H1 (cell line): ENCODE data around the gene KRTAP10-8. TPM values are rescaled to one million over a fixed set of nuclear protein-coding genes. Genes with fewer than 3 reads are reported as not detected.

Source experiments
- CTCF ChIA-PET: fragments of 300-600 bp; sonication (Branson Sonifier 250); formaldehyde crosslinking; loops from one replicate; lab custom pipeline; 2021; ENCODE audit not compliant: partially characterized antibody; lab: Charles Lee
- POLR2A ChIA-PET: fragments of 300-600 bp; sonication (Branson Sonifier 250); formaldehyde crosslinking; loops from one replicate; lab custom pipeline; 2021; ENCODE audit warnings: inconsistent platforms; ENCODE audit not compliant: partially characterized antibody; lab: Charles Lee
- DNase-seq, 2 experiments: peaks; one replicate each; pipeline versions ENCODE4 v3.0.0 to v3.0.0-alpha.2; 2010 to 2022; ENCODE audit warnings: low spot score in 2 of 2, low read depth in 1 of 2, mixed read lengths in 1 of 2
- FAIRE-seq: peaks from 2 replicates; lab custom pipeline; 2011; peaks lifted over from hg19 to GRCh38; lab: Jason Lieb, UNC
- H2AFZ ChIP-seq: 2 replicates; pipeline ENCODE4 v1.8.1; 2012; ENCODE audit warnings: low read length, inconsistent platforms
- H2AK5ac ChIP-seq: 2 replicates; pipeline ENCODE4 v1.6.1; 2013; ENCODE audit warnings: low read depth, low read length
- H2BK120ac ChIP-seq: replicated peaks from 2 replicates; pipeline ENCODE3; 2013; ENCODE audit warnings: low read depth, low read length, inconsistent platforms
- H2BK12ac ChIP-seq: 2 replicates; pipeline ENCODE4 v1.6.1; 2013; ENCODE audit warnings: low read depth, low read length
- H2BK15ac ChIP-seq: 2 replicates; pipeline ENCODE4 v1.6.1; 2013; ENCODE audit warnings: low read length
- H2BK20ac ChIP-seq: 2 replicates; pipeline ENCODE4 v1.6.1; 2013; ENCODE audit warnings: low read length
- H2BK5ac ChIP-seq: 2 replicates; pipeline ENCODE4 v1.6.1; 2013; ENCODE audit warnings: low read depth, low read length
- H3K14ac ChIP-seq: 2 replicates; pipeline ENCODE4 v1.6.1; 2013; ENCODE audit warnings: inconsistent platforms; ENCODE audit not compliant: insufficient read length
- H3K18ac ChIP-seq: 2 replicates; pipeline ENCODE4 v1.6.1; 2013; ENCODE audit warnings: low read length; ENCODE audit errors: extremely low read depth
- H3K23ac ChIP-seq: 2 replicates; pipeline ENCODE4 v1.6.1; 2013; ENCODE audit warnings: inconsistent platforms; ENCODE audit not compliant: insufficient read length
- H3K23me2 ChIP-seq: 2 replicates; pipeline ENCODE4 v1.6.1; 2013; ENCODE audit warnings: low read depth, low read length
- H3K27ac ChIP-seq: 2 replicates; pipeline ENCODE4 v1.6.1; 2011; ENCODE audit warnings: low read depth, low read length, inconsistent platforms
- H3K27me3 ChIP-seq, 4 experiments: replicated peaks in 1 of 4; 1 replicate in 1 of 4; 2 replicates in 3 of 4; pipeline versions ENCODE4 v1.6.1 to v1.8.1; 2011 to 2013; ENCODE audit warnings: low read length in 3 of 4, mild to moderate bottlenecking in 3 of 4, inconsistent platforms in 2 of 4, mixed read lengths in 2 of 4, moderate library complexity in 1 of 4; ENCODE audit not compliant: control insufficient read depth in 3 of 4, insufficient read depth in 3 of 4; ENCODE audit errors: extremely low read depth in 1 of 4
- H3K36me3 ChIP-seq, 4 experiments: 2 replicates each; pipeline versions ENCODE4 v1.6.1 to v1.8.1; 2011 to 2013; ENCODE audit warnings: mild to moderate bottlenecking in 4 of 4, low read length in 3 of 4, moderate library complexity in 2 of 4, control low read depth in 1 of 4, inconsistent platforms in 1 of 4; ENCODE audit not compliant: insufficient read depth in 4 of 4, control insufficient read depth in 2 of 4
- H3K4ac ChIP-seq: replicated peaks from 2 replicates; pipeline ENCODE3; 2013; ENCODE audit warnings: low read length, low read depth, mixed read lengths, inconsistent platforms; ENCODE audit not compliant: insufficient read length
- H3K4me1 ChIP-seq, 4 experiments: replicated peaks in 1 of 4; 1 replicate in 1 of 4; 2 replicates in 3 of 4; pipeline versions ENCODE4 v1.6.1 to v1.8.1; 2011 to 2013; ENCODE audit warnings: low read length in 3 of 4, inconsistent platforms in 2 of 4, mixed read lengths in 1 of 4; ENCODE audit not compliant: insufficient read depth in 4 of 4, control insufficient read depth in 3 of 4
- H3K4me2 ChIP-seq, 2 experiments: 2 replicates each; pipeline versions ENCODE4 v1.6.1 to v1.8.1; 2011 to 2013; ENCODE audit warnings: low read depth in 2 of 2, low read length in 2 of 2, control low read depth in 1 of 2, inconsistent platforms in 1 of 2, mild to moderate bottlenecking in 1 of 2; ENCODE audit not compliant: insufficient read depth in 1 of 2
- H3K4me3 ChIP-seq, 4 experiments: fragments of 200-600, 300-600 bp in 1 of 4; sonication (generic), shearing (Covaris generic), sonication (Bioruptor Twin) in 1 of 4; 2 replicates each; pipeline versions ENCODE4 v1.5.1 to v1.8.1; 2011 to 2016; ENCODE audit warnings: low read length in 4 of 4, low read depth in 3 of 4, control low read depth in 2 of 4, inconsistent platforms in 2 of 4, mild to moderate bottlenecking in 2 of 4, mixed read lengths in 1 of 4, moderate library complexity in 1 of 4; ENCODE audit not compliant: insufficient read depth in 2 of 4; ENCODE audit errors: extremely low read depth in 1 of 4
- H3K56ac ChIP-seq: replicated peaks from 2 replicates; pipeline ENCODE3; 2013; ENCODE audit warnings: low read depth, mild to moderate bottlenecking, mixed read lengths, low read length, inconsistent platforms; ENCODE audit not compliant: insufficient read length
- H3K79me1 ChIP-seq: 2 replicates; pipeline ENCODE4 v1.6.1; 2013; ENCODE audit warnings: low read depth, low read length, control low read depth
- H3K79me2 ChIP-seq, 2 experiments: 2 replicates each; pipeline versions ENCODE4 v1.6.1 to v1.8.1; 2012 to 2013; ENCODE audit warnings: low read length in 2 of 2, mild to moderate bottlenecking in 2 of 2, inconsistent platforms in 1 of 2; ENCODE audit not compliant: insufficient read depth in 2 of 2, control insufficient read depth in 1 of 2
- H3K9ac ChIP-seq, 4 experiments: replicated peaks in 1 of 4; 1 replicate in 1 of 4; 2 replicates in 3 of 4; pipeline versions ENCODE4 v1.6.1 to v1.8.1; 2011 to 2013; ENCODE audit warnings: low read depth in 3 of 4, low read length in 3 of 4, control low read depth in 2 of 4, mild to moderate bottlenecking in 2 of 4, moderate library complexity in 2 of 4, inconsistent platforms in 1 of 4; ENCODE audit errors: extremely low read depth in 1 of 4
- H3K9me3 ChIP-seq, 2 experiments: 2 replicates each; pipeline versions ENCODE4 v1.6.1 to v1.8.1; 2012 to 2013; ENCODE audit warnings: mild to moderate bottlenecking in 2 of 2, moderate library complexity in 2 of 2, control low read depth in 1 of 2, inconsistent platforms in 1 of 2, low read depth in 1 of 2, low read length in 1 of 2, mixed read lengths in 1 of 2; ENCODE audit not compliant: insufficient read depth in 2 of 2
- H4K20me1 ChIP-seq, 2 experiments: replicated peaks in 1 of 2; 2 replicates each; pipeline versions ENCODE3 to v1.8.1; 2011 to 2013; ENCODE audit warnings: inconsistent platforms in 2 of 2, low read length in 2 of 2, mild to moderate bottlenecking in 1 of 2; ENCODE audit not compliant: insufficient read depth in 2 of 2, control insufficient read depth in 1 of 2
- H4K5ac ChIP-seq: 2 replicates; pipeline ENCODE4 v1.6.1; 2013; ENCODE audit warnings: low read length, low read depth, mixed read lengths, inconsistent platforms; ENCODE audit not compliant: insufficient read length
- H4K8ac ChIP-seq: 2 replicates; pipeline ENCODE4 v1.8.0; 2013; ENCODE audit warnings: mild to moderate bottlenecking, moderate library complexity, low read length, inconsistent platforms; ENCODE audit not compliant: insufficient read depth; ENCODE audit errors: extremely low read depth
- H4K91ac ChIP-seq: replicated peaks from 2 replicates; pipeline ENCODE3; 2013; ENCODE audit warnings: low read length, mixed read lengths, inconsistent platforms; ENCODE audit not compliant: insufficient read length
- ASH2L ChIP-seq: fragments of 200-600, 300-600 bp; sonication (generic); IDR thresholded peaks from one replicate; pipeline ENCODE4 v1.7.1; 2017; ENCODE audit warnings: low read length
- BRCA1 ChIP-seq: IDR thresholded peaks from 2 replicates; pipeline ENCODE4 v1.6.1; 2012; ENCODE audit warnings: low read depth, low read length, improper control_type of control experiment
- EGR1 ChIP-seq: IDR thresholded peaks from 2 replicates; pipeline ENCODE4 v1.6.1; 2011; ENCODE audit warnings: low read depth, low read length, borderline replicate concordance
- KDM1A ChIP-seq: fragments of 200-600, 300-600 bp; sonication (generic); IDR thresholded peaks from 2 replicates; pipeline ENCODE4 v1.7.1; 2016; ENCODE audit warnings: mild to moderate bottlenecking, low read length, borderline replicate concordance
- MAX ChIP-seq: IDR thresholded peaks from 2 replicates; pipeline ENCODE4 v1.6.1; 2012; ENCODE audit warnings: inconsistent platforms
- TAF7 ChIP-seq: optimal IDR thresholded peaks from 2 replicates; pipeline ENCODE3; 2011; ENCODE audit warnings: low read depth, mild to moderate bottlenecking, inconsistent platforms, low read length, moderate library complexity, borderline replicate concordance
- ZNF274 ChIP-seq: IDR thresholded peaks from 2 replicates; pipeline ENCODE4 v1.7.0; 2012; ENCODE audit warnings: low read length, borderline replicate concordance; ENCODE audit errors: extremely low read depth
- WGBS, 2 experiments: shearing (Covaris generic) in 1 of 2; methylation state at CpG; one replicate each; pipeline versions ENCODE4 v1.1.6 to v1.1.7; 2013 to 2015; ENCODE audit warnings: low lambda C conversion rate in 2 of 2, mixed read lengths in 2 of 2, inconsistent platforms in 1 of 2, low coverage in 1 of 2, missing lambda C conversion rate in 1 of 2; ENCODE audit not compliant: insufficient replicate concordance in 2 of 2, insufficient coverage in 1 of 2, insufficient read length in 1 of 2; ENCODE audit errors: extremely low coverage in 1 of 2, missing lambda C conversion rate in 1 of 2; 5-methylcytosine and 5-hydroxymethylcytosine counted together
- polyA plus RNA-seq, 7 experiments: library from polyadenylated mRNA; depleted of rRNA in 3 of 7; stranded (reverse) in 5 of 7; unstranded in 2 of 7; fragments of >200 nt in 5 of 7; fragments of 200-250 nt in 2 of 7; gene quantifications; 1 replicate in 5 of 7; 2 replicates in 1 of 7; 4 replicates in 1 of 7; pipeline versions ENCODE4 v1.2.1 to v1.2.3, GENCODE V29; 2011 to 2013; ENCODE audit warnings: missing spikeins in 2 of 7, mixed read lengths in 2 of 7
- total RNA-seq: library from RNA; stranded (reverse); fragmentation: NEBNext Ultra II Directional; extraction: Animal tissue kit (Norgen Biotek cat#: 25700); gene quantifications from 2 replicates; pipeline ENCODE4 v1.2.1, GENCODE V29; 2021

KRTAP10-8 gene
- total and polyA plus RNA-seq, 2 of the 8 experiments (the other 6 are each of a cell fraction or from before 2014, with no cell fraction given), result not detected

GRCh38 chr21:44654576-44655175 is 42.8 kb downstream of the KRTAP10-8 start, which contains the start of gene KRTAP12-4:
Gene KRTAP12-4 (minus strand): TSS chr21:44654659. CDS start chr21:44654614, 45 bp downstream.
- ChIA-PET CTCF (interaction anchor here (0.8 kb wide), 1 partner anchor 72 kb away, joined by 3 read pairs; no protein-coding TSS in a partner anchor), POLR2A (no interaction called here)
- WGBS, 2 experiments, result 85% methylated on average over 9 of the region's 9 CpGs; no CpG with 5 or more reads in 1 of the 2 experiments
- Histone ChIP-seq H2AFZ (no peak within 1 kb of the TSS), H2BK120ac (no peak within 1 kb of the TSS), H3K9ac (no peak within 1 kb of the TSS), H4K5ac (no peak within 1 kb of the TSS), H4K8ac (no peak within 1 kb of the TSS), H3K4me3 (no peak within 1 kb of the TSS), H3K4ac (no peak within 1 kb of the TSS), H4K20me1 (no peaks in the 10 kb centered on the region), H4K91ac (no peak within 1 kb of the TSS), H3K23ac (no peak within 1 kb of the TSS), H2AK5ac (0 out of 2 replicates have a peak within 1 kb of the TSS, but pooled peaks have one; percentile 53), H3K27ac (no peak within 1 kb of the TSS), H3K79me1 (no peaks in the 10 kb centered on the region), H3K79me2 (no peaks in the 10 kb centered on the region), H2BK12ac (no peak within 1 kb of the TSS), H3K4me2 (no peak within 1 kb of the TSS), H2BK5ac (no peak within 1 kb of the TSS), H3K4me1 (peaks cover 0 to 7% (median under 1%) of the 10 kb centered on the region in 4 experiments; a peak in 5 of 7 replicates), H2BK20ac (no peak within 1 kb of the TSS), H3K36me3 (no peaks in the 10 kb centered on the region), H2BK15ac (no peak within 1 kb of the TSS), H3K9me3 (peaks cover 0 to 4% of the 10 kb centered on the region in 2 experiments; a peak in 2 of 4 replicates), H3K23me2 (no peaks in the 10 kb centered on the region), H3K18ac (no peak within 1 kb of the TSS), H3K27me3 (peaks cover 0 to 2% (median 0%) of the 10 kb centered on the region in 4 experiments; a peak in 1 of 7 replicates), H3K56ac (no peak within 1 kb of the TSS), H3K14ac (no peak within 1 kb of the TSS)
- TF ChIP-seq ZNF274, result no peak
- no peak for TF ChIP-seq KDM1A
- no peak for TF ChIP-seq ASH2L
- TF ChIP-seq MAX, result no peak
- no peak for TF ChIP-seq EGR1
- TF ChIP-seq TAF7, result no peak
- no peak for TF ChIP-seq BRCA1
- DNase-seq (no peak), FAIRE-seq (no peak)
